Measurements from ENCODE around the gene TMEM87B. TPM values are rescaled to one million over a fixed set of nuclear protein-coding genes. Genes with fewer than 3 reads are reported as not detected.

The TMEM87B gene
- total and polyA plus RNA-seq, 7 donors = 10.2 to 36.7 (median 19.7) TPM

GRCh38 chr2:112087346-112088020 lies 32.4 kb downstream of the TMEM87B start:
- Histone ChIP-seq H3K4me3 (no peak overlapping the region), H3K9me3 (no peaks in the 10 kb centered on the region), H3K4me1 (peaks cover 0 to 2% (median 0%) of the 10 kb centered on the region in 4 donors), H3K36me3 (peaks cover 0 to 77% (median 26%) of the 10 kb centered on the region in 4 donors), H3K27ac (no peak overlapping the region), H3K27me3 (no peaks in the 10 kb centered on the region)
- WGBS, 2 donors = 75 to 90% methylated on average over 9 of the region's 9 CpGs
- no peak for DNase-seq
- no peak for TF ChIP-seq POLR2AphosphoS5 (IDR thresholded peaks at IDR 0.05)
- TF ChIP-seq, protein P1, sequence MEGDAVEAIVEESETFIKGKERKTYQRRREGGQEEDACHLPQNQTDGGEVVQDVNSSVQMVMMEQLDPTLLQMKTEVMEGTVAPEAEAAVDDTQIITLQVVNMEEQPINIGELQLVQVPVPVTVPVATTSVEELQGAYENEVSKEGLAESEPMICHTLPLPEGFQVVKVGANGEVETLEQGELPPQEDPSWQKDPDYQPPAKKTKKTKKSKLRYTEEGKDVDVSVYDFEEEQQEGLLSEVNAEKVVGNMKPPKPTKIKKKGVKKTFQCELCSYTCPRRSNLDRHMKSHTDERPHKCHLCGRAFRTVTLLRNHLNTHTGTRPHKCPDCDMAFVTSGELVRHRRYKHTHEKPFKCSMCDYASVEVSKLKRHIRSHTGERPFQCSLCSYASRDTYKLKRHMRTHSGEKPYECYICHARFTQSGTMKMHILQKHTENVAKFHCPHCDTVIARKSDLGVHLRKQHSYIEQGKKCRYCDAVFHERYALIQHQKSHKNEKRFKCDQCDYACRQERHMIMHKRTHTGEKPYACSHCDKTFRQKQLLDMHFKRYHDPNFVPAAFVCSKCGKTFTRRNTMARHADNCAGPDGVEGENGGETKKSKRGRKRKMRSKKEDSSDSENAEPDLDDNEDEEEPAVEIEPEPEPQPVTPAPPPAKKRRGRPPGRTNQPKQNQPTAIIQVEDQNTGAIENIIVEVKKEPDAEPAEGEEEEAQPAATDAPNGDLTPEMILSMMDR (IDR thresholded peaks at IDR 0.05) = no peak
- TF ChIP-seq POLR2A (IDR thresholded peaks at IDR 0.05) = no peak
- TF ChIP-seq EP300 (IDR thresholded peaks at IDR 0.05) = no peak
- intact Hi-C loops (cut with DNase I) = no loop called here

GRCh38 chr2:112089375-112089774 lies 34.3 kb downstream of the TMEM87B start:
- Histone ChIP-seq H3K4me3 (no peak overlapping the region), H3K9me3 (no peaks in the 10 kb centered on the region), H3K27ac (no peak overlapping the region), H3K4me1 (peaks cover 0 to 5% (median 0%) of the 10 kb centered on the region in 4 donors), H3K27me3 (no peaks in the 10 kb centered on the region), H3K36me3 (peaks cover 0 to 60% (median 25%) of the 10 kb centered on the region in 4 donors)
- no peak for DNase-seq
- 83 to 85% methylated on average over 5 of the region's 5 CpGs for whole genome bisulfite sequencing, 2 donors
- intact Hi-C loops (cut with DNase I) = no loop called here
- TF ChIP-seq, protein P1 (IDR thresholded peaks at IDR 0.05) = no peak
- no peak for TF ChIP-seq EP300 (IDR thresholded peaks at IDR 0.05)
- TF ChIP-seq POLR2AphosphoS5 (IDR thresholded peaks at IDR 0.05) = no peak
- TF ChIP-seq POLR2A (IDR thresholded peaks at IDR 0.05) = no peak

DNA sequence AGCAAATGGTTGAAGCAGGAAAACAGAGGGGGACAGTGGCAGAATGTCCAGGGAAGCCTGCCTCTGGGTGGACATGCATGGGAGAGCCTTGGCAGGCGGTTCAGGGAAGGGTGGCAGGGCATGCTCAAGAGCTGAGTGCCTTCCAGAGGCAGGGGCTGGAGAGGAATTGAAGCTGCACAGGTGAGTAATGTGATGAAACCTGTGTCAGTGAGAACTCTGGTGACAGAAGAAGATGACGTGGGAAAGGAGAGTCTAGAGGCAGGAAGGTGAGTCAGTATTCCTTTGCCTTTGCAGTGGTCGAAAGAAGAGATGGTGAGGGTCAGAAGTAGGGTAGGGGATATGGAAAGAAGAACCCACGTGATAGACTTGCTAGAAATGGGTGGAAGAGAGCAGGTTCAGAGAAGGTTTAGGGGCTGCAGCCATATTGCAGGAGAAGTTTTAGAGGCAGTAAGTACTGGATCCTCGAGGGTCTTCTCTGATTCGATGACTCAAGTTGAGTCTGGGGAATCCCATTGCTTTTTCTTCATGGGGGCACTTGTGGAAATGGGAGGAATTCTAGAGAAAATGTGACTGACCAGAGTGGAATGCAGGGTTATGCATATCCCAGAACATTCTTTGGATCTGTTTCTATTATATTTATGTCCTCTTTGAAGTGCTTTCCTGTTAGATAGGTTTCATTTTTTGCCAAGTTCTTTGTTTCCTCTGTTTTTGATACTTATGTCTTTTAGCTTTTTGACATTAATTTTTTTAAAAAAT lies 37.4 kb downstream of the TMEM87B start:
- no peak overlapping the region for H3K4me3 ChIP-seq
- H3K27me3 ChIP-seq = no peaks in the 10 kb centered on the region
- no peak for DNase-seq
- intact Hi-C loops (cut with DNase I) = no loop called here
- H3K9me3 ChIP-seq = no peaks in the 10 kb centered on the region
- no peak for TF ChIP-seq POLR2AphosphoS5 (IDR thresholded peaks at IDR 0.05)
- no peak for TF ChIP-seq EP300 (IDR thresholded peaks at IDR 0.05)
- no peak for TF ChIP-seq POLR2A (IDR thresholded peaks at IDR 0.05)
- TF ChIP-seq, protein P1 (IDR thresholded peaks at IDR 0.05) = no peak
- H3K36me3 ChIP-seq = peaks cover 4 to 54% (median 14%) of the 10 kb centered on the region in 4 donors
- peaks cover 0 to 5% (median 0%) of the 10 kb centered on the region in 4 donors for H3K4me1 ChIP-seq
- H3K27ac ChIP-seq = no peak overlapping the region
- 92 to 93% methylated on average over 6 of the region's 6 CpGs for WGBS, 2 donors

GRCh38 chr2:112093216-112093615 lies 38.1 kb downstream of the TMEM87B start:
- Histone ChIP-seq H3K4me1 (peaks cover 0 to 5% (median 0%) of the 10 kb centered on the region in 4 donors), H3K9me3 (no peaks in the 10 kb centered on the region), H3K4me3 (no peak overlapping the region), H3K27ac (no peak overlapping the region), H3K36me3 (peaks cover 0 to 53% (median 13%) of the 10 kb centered on the region in 4 donors), H3K27me3 (no peaks in the 10 kb centered on the region)
- WGBS, 2 donors = 82 to 87% methylated on average over 1 of the region's 1 CpG
- TF ChIP-seq, protein P1 (IDR thresholded peaks at IDR 0.05) = no peak
- TF ChIP-seq POLR2A (IDR thresholded peaks at IDR 0.05) (no peak), POLR2AphosphoS5 (IDR thresholded peaks at IDR 0.05) (no peak)
- intact Hi-C loops (cut with DNase I) = no loop called here
- DNase-seq = no peak
